T-helper 22 cell (primary cell): Measurements from ENCODE around the gene TMEM94.
"Not testable (repeated sequence)": the region's sequence is repeated elsewhere in the genome, so short reads cannot be mapped to it uniquely, and the experiment has no call there.

Experiments used
- DNase-seq: peaks from one replicate; pipeline ENCODE4 v3.0.0-alpha.2; 2020; ENCODE audit warnings: low read depth

The TMEM94 gene

GRCh38 chr17:75511610-75512575 lies 55.5 kb downstream of the TMEM94 start:
- DNase-seq: no peak

DNA sequence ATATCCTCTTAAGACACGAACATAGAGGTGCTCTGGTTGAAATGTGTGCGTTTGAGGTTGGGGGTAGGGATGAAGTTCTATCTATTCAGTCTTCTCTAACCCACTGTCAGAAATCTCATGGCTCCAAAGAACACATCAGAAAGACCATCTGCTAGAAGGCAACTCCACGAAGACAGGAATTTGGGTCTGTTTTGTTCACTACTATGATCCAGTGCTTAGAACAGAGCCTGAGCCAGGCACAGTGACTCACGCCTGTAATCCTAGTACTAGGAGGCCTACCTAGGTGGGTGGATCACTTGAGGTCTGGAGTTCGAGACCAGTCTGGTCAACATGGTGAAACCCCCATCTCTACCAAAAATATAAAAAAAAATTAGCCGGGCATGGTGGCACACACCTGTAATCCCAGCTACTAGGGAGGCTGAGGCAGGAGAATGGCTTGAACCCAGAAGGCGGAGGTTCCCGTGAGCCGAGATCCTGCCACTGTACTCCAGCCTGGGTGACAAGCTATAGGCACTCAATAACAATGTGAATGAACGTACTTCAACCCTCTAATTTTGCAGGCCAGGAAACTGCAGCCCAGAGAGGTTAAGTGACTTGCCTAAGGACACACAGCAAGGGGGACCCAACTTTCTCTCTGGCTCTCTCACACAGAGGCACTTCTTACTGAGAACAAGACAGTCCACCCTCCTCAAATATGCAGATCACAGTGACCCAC lies 56.6 kb downstream of the TMEM94 start:
- DNase-seq: no peak

DNA sequence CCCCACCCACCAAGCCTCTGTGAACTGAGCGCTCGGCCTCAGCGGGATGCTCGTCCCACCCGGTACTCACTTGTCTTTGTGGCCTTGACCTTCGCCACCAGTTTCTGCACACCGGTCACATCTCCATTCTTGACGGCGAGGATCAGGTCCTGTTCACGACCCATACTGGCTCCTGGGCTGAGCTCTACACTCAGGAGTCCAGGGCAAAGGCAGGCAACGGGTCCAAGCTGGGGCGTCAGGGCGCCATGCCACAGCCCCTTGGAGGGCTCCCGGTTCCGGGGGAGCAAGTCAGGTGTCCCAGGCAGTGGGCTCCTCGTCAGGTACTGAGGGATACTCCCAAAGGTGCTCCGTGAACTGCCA lies 57.2 kb downstream of the TMEM94 start:
- DNase-seq: no peak

- no peak for DNase-seq
These were observed 58.0 kb downstream of the TMEM94 start for GRCh38 chr17:75514299-75514918.

DNA sequence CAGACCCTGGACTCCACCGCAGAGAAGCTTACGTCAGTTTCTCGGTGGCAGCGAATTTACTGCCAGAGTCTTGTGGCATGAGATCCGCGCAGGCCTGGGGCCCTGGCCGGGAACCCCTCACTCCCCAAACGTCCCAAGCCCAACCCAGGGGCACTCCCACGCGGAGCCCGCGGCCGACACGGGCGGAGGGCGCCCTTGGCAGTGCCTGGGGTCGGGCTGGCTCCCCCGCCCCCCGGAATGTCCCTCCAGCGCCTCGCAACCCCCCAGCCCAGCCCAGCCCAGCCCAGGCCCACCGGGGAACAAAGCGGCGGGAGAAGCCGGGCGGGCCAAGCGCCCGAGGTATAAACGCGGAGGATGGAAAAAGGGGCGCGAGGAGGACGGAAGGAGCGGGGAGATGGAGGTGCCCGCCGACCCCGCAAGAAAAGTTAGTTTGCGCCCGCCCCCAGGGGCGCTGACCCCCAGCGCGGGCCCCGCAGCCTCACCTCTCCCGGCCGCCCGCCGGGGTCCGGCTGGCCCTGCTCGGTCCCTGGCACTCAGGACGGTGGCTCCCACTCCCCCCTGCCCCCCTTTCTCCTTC lies 58.6 kb downstream of the TMEM94 start:
- no peak for DNase-seq

DNA sequence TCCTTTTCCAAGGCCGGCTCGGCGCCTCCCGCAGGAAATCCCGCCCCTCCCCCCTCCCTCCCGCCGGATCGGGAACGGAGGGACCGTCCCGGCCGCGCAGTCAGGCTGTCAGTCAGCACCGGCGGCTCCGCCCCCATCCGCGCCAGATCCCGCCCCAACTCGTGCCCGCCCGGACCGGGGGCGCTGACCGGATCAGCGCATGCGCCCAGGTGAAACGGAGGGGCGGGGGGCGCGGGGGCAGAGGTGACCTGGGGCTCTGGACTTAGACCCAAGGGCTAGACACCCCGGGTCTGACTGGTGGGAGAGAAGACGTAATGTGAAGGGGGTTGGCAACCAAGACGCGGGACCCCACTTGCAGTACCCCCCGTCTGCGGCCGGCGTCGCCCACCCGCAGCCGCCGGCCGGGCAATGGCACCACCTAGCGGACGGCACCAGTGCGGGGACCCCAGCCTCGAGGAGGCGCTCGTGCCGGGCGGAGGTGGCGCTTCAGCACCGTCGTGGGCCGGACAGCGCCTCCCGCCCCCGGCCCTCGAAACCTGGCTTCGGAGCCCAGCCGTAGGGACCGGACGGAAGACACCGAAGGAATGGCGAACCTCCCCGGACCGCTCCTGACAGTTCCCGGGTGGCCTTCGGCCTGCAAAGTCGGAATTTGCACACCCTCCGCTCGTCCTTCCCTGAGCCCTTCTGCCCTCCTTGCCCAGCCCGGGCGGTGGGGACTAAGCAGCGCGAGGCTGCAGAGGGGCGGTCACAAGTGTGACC lies 59.2 kb downstream of the TMEM94 start, which contains the start of gene CASKIN2:
Gene CASKIN2 (minus strand): TSS at position 42 of the 759 bp plus-strand sequence. CDS start 1,733 bp downstream, outside the sequence.
- peak; percentile 51 for DNase-seq

DNA sequence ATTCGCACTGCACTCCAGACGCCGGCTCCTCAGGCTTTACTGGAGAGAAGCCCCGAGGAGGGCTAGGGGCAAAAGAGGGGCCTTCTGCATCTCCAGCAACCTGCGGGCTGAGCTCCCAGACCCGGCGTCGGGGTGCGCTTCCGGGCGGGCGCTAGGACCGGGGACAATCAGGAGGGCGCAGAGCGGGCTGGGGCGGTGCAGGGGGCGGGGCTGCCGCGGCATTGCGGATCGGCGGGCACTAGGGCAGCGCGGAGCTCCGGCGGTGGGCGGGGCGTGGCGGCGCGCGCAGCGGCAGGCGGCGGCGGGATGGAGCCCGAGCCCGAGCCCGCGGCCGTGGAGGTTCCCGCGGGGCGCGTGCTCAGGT lies 59.8 kb downstream of the TMEM94 start, which contains the start of gene TSEN54:
Gene TSEN54 (plus strand): TSS at position 274 of the 364 bp plus-strand sequence. CDS start 33 bp downstream, at position 307.
- DNase-seq: peak; percentile 90

DNA sequence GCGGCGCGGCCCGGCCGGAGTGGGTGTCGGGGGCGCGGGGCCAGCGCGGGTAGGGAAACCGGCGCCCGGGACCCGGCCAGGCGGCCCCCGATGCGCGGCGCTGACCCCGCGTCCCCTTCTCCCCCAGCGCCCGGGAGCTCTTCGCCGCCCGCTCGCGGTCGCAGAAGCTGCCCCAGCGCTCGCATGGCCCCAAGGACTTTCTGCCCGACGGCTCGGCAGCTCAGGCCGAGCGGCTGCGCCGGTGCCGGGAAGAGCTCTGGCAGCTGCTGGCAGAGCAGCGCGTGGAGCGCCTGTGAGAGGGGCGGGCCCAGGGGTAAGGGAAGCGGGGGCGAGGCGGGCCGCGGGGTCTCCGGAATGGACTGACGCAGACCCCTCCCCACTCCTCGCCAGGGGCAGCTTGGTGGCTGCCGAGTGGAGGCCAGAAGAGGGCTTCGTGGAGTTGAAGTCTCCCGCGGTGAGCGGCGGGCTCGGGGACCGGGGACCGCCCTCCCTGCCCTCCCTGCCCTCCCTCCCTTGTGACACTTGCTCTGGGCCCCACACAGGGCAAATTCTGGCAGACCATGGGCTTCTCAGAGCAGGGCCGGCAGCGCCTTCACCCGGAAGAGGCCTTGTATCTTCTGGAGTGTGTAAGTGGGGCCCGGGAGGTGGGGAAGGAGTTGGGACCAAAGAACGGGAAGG lies 60.3 kb downstream of the TMEM94 start:
- DNase-seq: peak; percentile 9

GRCh38 chr17:75517297-75517865 lies 60.9 kb downstream of the TMEM94 start:
- DNase-seq: no peak

DNA sequence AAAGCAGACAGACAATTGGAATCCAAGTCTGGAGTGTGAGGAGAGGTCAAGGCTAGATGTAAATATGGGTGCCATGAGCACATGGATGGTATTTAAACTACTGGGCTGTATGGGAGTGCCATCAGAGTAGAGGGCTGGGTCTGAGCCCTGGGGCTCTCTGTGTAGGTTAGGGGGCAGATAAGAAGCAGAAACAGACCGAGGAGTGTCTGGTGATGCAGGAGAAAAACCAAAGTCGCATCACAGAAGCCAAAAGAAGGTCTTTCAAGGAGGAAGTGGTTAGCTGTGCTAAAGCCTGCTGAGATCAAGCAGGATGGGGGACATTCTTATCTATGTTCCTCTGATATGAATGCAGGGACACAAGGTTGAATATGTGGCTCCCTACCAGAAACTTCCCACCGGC lies 61.8 kb downstream of the TMEM94 start:
- DNase-seq: peak; percentile 47

GRCh38 chr17:75518983-75519537 lies 62.6 kb downstream of the TMEM94 start:
- DNase-seq: no peak

GRCh38 chr17:75520413-75520812 lies 64.0 kb downstream of the TMEM94 start:
- not testable (repeated sequence) for DNase-seq

DNA sequence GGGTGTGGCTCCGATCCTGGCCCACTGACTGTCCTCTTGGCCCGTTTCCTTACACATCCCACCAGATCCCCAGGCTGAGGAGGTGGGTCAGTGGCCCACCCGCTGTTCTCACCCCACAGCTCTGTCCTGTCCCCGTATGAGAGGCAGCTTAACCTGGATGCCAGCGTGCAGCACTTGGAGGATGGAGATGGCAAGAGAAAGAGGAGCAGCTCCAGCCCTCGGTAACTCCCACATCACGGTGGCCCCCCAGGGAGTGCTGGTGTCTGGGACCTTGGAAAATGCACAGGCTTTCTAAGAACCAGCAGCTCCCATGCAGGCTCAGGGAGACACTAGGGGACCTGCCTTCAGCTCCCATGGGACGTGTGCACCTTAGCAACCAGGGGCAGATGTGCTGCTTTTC lies 64.9 kb downstream of the TMEM94 start:
- no peak for DNase-seq

- DNase-seq: no peak
These were observed 65.7 kb downstream of the TMEM94 start for GRCh38 chr17:75521951-75522727.

GRCh38 chr17:75523647-75524046 lies 67.2 kb downstream of the TMEM94 start:
- no peak for DNase-seq

DNA sequence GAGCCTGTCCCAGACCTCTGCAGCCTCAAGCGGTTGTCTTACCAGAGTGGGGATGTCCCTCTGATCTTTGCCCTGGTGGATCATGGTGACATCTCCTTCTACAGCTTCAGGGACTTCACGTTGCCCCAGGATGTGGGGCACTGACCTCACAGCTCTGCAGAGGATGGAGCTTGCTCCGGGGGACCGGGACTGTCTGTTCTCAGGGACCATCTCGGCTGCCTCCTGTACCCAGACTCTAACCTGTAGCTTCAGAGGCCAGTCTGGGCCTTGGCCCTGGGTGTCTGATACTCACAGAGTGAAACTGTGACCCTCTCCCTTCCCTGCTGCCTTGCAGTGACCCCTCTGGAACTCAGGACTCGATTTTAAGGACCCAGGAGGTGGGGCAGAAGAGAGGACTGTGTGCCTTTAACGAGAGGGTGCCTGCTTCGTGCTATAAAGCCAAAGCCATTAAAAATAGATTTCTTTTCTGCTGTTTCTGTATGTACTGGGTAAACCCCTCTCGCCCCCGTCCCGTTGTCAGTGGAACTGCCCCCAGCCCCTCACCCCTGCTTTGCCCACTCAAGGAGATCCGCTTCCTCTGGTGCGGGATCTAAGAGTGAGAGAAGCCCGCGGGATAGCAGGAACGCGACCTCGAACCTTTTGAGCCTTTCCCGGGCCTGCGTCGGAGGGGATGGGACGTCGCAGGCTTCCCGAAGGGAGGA lies 68.0 kb downstream of the TMEM94 start:
- DNase-seq: no peak

- DNase-seq: peak; percentile 78
These were observed 68.8 kb downstream of the TMEM94 start, which contains the start of gene LLGL2 for GRCh38 chr17:75524970-75525805. TSS of gene LLGL2 (plus strand) at chr17:75525697. CDS start at chr17:75543427, 17,730 bp downstream.
